Testis (tissue), 3 donors: Measurements from ENCODE around the gene TMCO1. TPM values are rescaled to one million over a fixed set of nuclear protein-coding genes. Genes with fewer than 3 reads are reported as not detected.

Source experiments
- DNase-seq: peaks from one replicate; pipeline ENCODE4 v3.0.0-alpha.2; 2019
- H3K27ac ChIP-seq, 2 donors: fragments of 200-600 bp; sonication (generic); one replicate each; pipeline ENCODE4 v1.5.1; 2019
- H3K27me3 ChIP-seq: fragments of 200-600 bp; sonication (generic); one replicate; pipeline ENCODE4 v1.5.1; 2019
- H3K36me3 ChIP-seq: fragments of 200-600 bp; sonication (generic); one replicate; pipeline ENCODE4 v1.5.1; 2017; ENCODE audit warnings: low read depth; ENCODE audit errors: missing control alignments
- H3K4me1 ChIP-seq: fragments of 200-600 bp; sonication (generic); one replicate; pipeline ENCODE4 v1.5.1; 2019
- H3K4me3 ChIP-seq, 2 donors: fragments of 200-600 bp; sonication (generic); one replicate each; pipeline ENCODE4 v1.5.1; 2017 to 2019
- H3K9me3 ChIP-seq: fragments of 200-600 bp; sonication (generic); one replicate; pipeline ENCODE4 v1.5.1; 2017
- POLR2A ChIP-seq: fragments of 450-650 bp; IDR thresholded peaks from one replicate; pipeline ENCODE4 v1.6.1; 2017; ENCODE audit warnings: antibody characterized with exemption, mild to moderate bottlenecking, moderate library complexity
- WGBS, 2 donors: methylation state at CpG; one replicate each; pipeline ENCODE4 v1.1.5; 2018; 5-methylcytosine and 5-hydroxymethylcytosine counted together
- intact Hi-C: fragments of 100-400 bp; cut with DNase I; formaldehyde crosslinking; loops from one replicate; pipeline ENCODE4 v1.15.1; 2023; ENCODE audit warnings: low total_unique reads
- polyA plus RNA-seq: library from polyadenylated mRNA; stranded (reverse); fragments of 350-450 nt; fragmentation: Illumina TruSeq; extraction: RNeasy Lipid Tissue Mini Kit (QIAGEN cat#74804); gene quantifications from one replicate; pipeline ENCODE4 v1.2.3, GENCODE V29; 2014; ENCODE audit warnings: low read depth, low replicate concordance; ENCODE audit not compliant: insufficient read depth
- total RNA-seq, 2 donors: library from RNA; depleted of rRNA; stranded (reverse); fragments of >200 nt; gene quantifications; one replicate each; pipeline ENCODE4 v1.2.3, GENCODE V29; 2016
- TF ChIP-seq, protein P1 (sequence below), 3 experiments: fragments of 450-650 bp in 2 of 3; fragments of 200-600 bp in 1 of 3; sonication (generic) in 1 of 3; IDR thresholded peaks; one replicate each; pipeline ENCODE4 v1.5.1; 2016 to 2019; ENCODE audit warnings: antibody characterized with exemption in 3 of 3, mild to moderate bottlenecking in 2 of 3, moderate library complexity in 1 of 3

TMCO1 gene
- total and polyA plus RNA-seq, 3 donors from 2014 or later: 97.5 to 195 (median 114) TPM

GRCh38 chr1:165759095-165759494, 9.6 kb downstream of the TMCO1 start:
- no peak overlapping the region for H3K4me3 ChIP-seq
- DNase-seq: no peak
- no peaks in the 10 kb centered on the region for H3K27me3 ChIP-seq
- H3K36me3 ChIP-seq: no peaks in the 10 kb centered on the region
- H3K9me3 ChIP-seq: no peaks in the 10 kb centered on the region
- H3K27ac ChIP-seq: no peak overlapping the region
- intact Hi-C loops: no loop called here
- no peak for TF ChIP-seq POLR2A
- TF ChIP-seq, protein P1, sequence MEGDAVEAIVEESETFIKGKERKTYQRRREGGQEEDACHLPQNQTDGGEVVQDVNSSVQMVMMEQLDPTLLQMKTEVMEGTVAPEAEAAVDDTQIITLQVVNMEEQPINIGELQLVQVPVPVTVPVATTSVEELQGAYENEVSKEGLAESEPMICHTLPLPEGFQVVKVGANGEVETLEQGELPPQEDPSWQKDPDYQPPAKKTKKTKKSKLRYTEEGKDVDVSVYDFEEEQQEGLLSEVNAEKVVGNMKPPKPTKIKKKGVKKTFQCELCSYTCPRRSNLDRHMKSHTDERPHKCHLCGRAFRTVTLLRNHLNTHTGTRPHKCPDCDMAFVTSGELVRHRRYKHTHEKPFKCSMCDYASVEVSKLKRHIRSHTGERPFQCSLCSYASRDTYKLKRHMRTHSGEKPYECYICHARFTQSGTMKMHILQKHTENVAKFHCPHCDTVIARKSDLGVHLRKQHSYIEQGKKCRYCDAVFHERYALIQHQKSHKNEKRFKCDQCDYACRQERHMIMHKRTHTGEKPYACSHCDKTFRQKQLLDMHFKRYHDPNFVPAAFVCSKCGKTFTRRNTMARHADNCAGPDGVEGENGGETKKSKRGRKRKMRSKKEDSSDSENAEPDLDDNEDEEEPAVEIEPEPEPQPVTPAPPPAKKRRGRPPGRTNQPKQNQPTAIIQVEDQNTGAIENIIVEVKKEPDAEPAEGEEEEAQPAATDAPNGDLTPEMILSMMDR (IDR thresholded peaks at IDR 0.05): no peak
- H3K4me1 ChIP-seq: no peaks in the 10 kb centered on the region

GRCh38 chr1:165755393-165756010, 13.2 kb downstream of the TMCO1 start:
- no peak for TF ChIP-seq POLR2A
- TF ChIP-seq, protein P1 (IDR thresholded peaks at IDR 0.05): no peak
- intact Hi-C loops: no loop called here
- Histone ChIP-seq H3K27ac (no peak overlapping the region), H3K36me3 (no peaks in the 10 kb centered on the region), H3K9me3 (no peaks in the 10 kb centered on the region), H3K27me3 (no peaks in the 10 kb centered on the region), H3K4me1 (no peaks in the 10 kb centered on the region), H3K4me3 (no peak overlapping the region)
- DNase-seq: no peak

DNA sequence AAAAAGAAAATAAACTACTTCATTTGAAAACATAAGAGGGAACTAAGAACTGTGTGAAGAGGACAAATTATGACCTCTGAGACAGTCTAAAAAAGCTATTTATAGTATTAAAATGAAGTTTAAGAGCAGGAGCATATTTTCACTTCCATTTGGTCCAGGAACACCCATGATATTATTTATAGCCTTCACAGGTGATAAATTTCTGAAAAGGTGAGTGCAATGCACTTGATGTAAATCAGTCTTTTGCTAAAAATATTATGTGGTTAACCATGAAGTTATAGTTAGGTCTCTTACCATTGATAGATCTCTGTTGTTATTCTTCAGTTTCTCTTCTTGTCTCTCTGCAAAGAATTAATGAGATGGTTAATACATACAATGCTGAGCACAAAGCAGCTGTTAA, 14.7 kb downstream of the TMCO1 start:
- H3K9me3 ChIP-seq: no peaks in the 10 kb centered on the region
- no peaks in the 10 kb centered on the region for H3K36me3 ChIP-seq
- H3K27me3 ChIP-seq: no peaks in the 10 kb centered on the region
- intact Hi-C loops: no loop called here
- no peaks in the 10 kb centered on the region for H3K4me1 ChIP-seq
- no peak overlapping the region for H3K27ac ChIP-seq
- DNase-seq: no peak
- no peak overlapping the region for H3K4me3 ChIP-seq
- TF ChIP-seq POLR2A: no peak
- TF ChIP-seq, protein P1 (IDR thresholded peaks at IDR 0.05): no peak

GRCh38 chr1:165748550-165748949, 20.1 kb downstream of the TMCO1 start:
- intact Hi-C loops: no loop called here
- Histone ChIP-seq H3K4me1 (no peaks in the 10 kb centered on the region), H3K4me3 (no peak overlapping the region), H3K9me3 (no peaks in the 10 kb centered on the region), H3K27me3 (no peaks in the 10 kb centered on the region), H3K36me3 (no peaks in the 10 kb centered on the region), H3K27ac (no peak overlapping the region)
- TF ChIP-seq, protein P1 (IDR thresholded peaks at IDR 0.05): no peak
- no peak for TF ChIP-seq POLR2A
- 89 to 91% methylated on average over 1 of the region's 1 CpG for WGBS, 2 donors
- no peak for DNase-seq
